Astrocyte (in vitro differentiated cells and primary cell): ENCODE measurements around the gene UGGT2. TPM values are rescaled to one million over a fixed set of nuclear protein-coding genes. Genes with fewer than 3 reads are reported as not detected.
A peak's percentile ranks its signal among the peaks of the same experiment; 100 is the strongest.

Source experiments
- DNase-seq: peaks from one replicate; pipeline ENCODE4 v3.0.0-alpha.2; 2010; ENCODE audit warnings: low read depth
- FAIRE-seq: peaks from 2 replicates; lab custom pipeline; 2011; peaks lifted over from hg19 to GRCh38; lab: Jason Lieb, UNC
- H2AFZ ChIP-seq: 2 replicates; pipeline ENCODE4 v1.6.0; 2012; ENCODE audit warnings: low read depth, low read length, inconsistent platforms
- H3K27ac ChIP-seq: 2 replicates; pipeline ENCODE4 v1.5.1; 2011; ENCODE audit warnings: low read depth, low read length, inconsistent platforms
- H3K27me3 ChIP-seq: 2 replicates; pipeline ENCODE4 v1.6.0; 2011; ENCODE audit warnings: low read length, inconsistent platforms; ENCODE audit not compliant: insufficient read depth
- H3K36me3 ChIP-seq: 2 replicates; pipeline ENCODE4 v1.5.1; 2011; ENCODE audit warnings: low read length, inconsistent platforms; ENCODE audit not compliant: insufficient read depth
- H3K4me1 ChIP-seq: 2 replicates; pipeline ENCODE4 v1.5.1; 2011; ENCODE audit warnings: low read length, inconsistent platforms; ENCODE audit not compliant: insufficient read depth
- H3K4me2 ChIP-seq: 2 replicates; pipeline ENCODE4 v1.6.0; 2012; ENCODE audit warnings: low read length, inconsistent platforms
- H3K4me3 ChIP-seq: 2 replicates; pipeline ENCODE4 v1.5.1; 2011; ENCODE audit warnings: low read depth, mild to moderate bottlenecking, low read length, inconsistent platforms; ENCODE audit not compliant: insufficient read depth
- H3K79me2 ChIP-seq: 2 replicates; pipeline ENCODE4 v1.6.0; 2012; ENCODE audit warnings: mild to moderate bottlenecking, low read length, inconsistent platforms; ENCODE audit not compliant: insufficient read depth
- H3K9ac ChIP-seq: 2 replicates; pipeline ENCODE4 v1.6.0; 2012; ENCODE audit warnings: mild to moderate bottlenecking, low read length, inconsistent platforms
- H3K9me3 ChIP-seq: 2 replicates; pipeline ENCODE4 v1.5.1; 2012; ENCODE audit warnings: low read depth, mild to moderate bottlenecking, low read length, inconsistent platforms; ENCODE audit not compliant: insufficient read depth
- H4K20me1 ChIP-seq: 2 replicates; pipeline ENCODE4 v1.6.0; 2012; ENCODE audit warnings: low read length, inconsistent platforms; ENCODE audit not compliant: insufficient read depth
- H3K27ac Mint-ChIP-seq: one replicate; pipeline ENCODE4 v1.8.0; 2021; ENCODE audit warnings: mild to moderate bottlenecking, mixed read lengths; ENCODE audit not compliant: unreplicated experiment
- H3K27me3 Mint-ChIP-seq: one replicate; pipeline ENCODE4 v1.8.0; 2021; ENCODE audit warnings: low read depth, mixed read lengths; ENCODE audit not compliant: unreplicated experiment
- H3K36me3 Mint-ChIP-seq: one replicate; pipeline ENCODE4 v1.8.0; 2021; ENCODE audit warnings: low read depth, mixed read lengths; ENCODE audit not compliant: unreplicated experiment
- H3K4me1 Mint-ChIP-seq: one replicate; pipeline ENCODE4 v1.8.0; 2021; ENCODE audit warnings: low read depth, mixed read lengths; ENCODE audit not compliant: unreplicated experiment
- H3K4me3 Mint-ChIP-seq: one replicate; pipeline ENCODE4 v1.8.0; 2021; ENCODE audit warnings: mild to moderate bottlenecking, moderate library complexity, mixed read lengths; ENCODE audit not compliant: unreplicated experiment
- H3K9me3 Mint-ChIP-seq: one replicate; pipeline ENCODE4 v1.8.0; 2021; ENCODE audit warnings: mild to moderate bottlenecking, mixed read lengths; ENCODE audit not compliant: unreplicated experiment
- CTCF ChIP-seq: IDR thresholded peaks from 2 replicates; pipeline ENCODE4 v1.5.1; 2011; ENCODE audit warnings: low read depth, mild to moderate bottlenecking, inconsistent platforms, low read length, moderate library complexity; ENCODE audit not compliant: insufficient read depth
- EZH2 ChIP-seq: IDR thresholded peaks from 2 replicates; pipeline ENCODE4 v1.6.1; 2012; ENCODE audit warnings: mild to moderate bottlenecking, low read length, inconsistent platforms; ENCODE audit not compliant: insufficient read depth
- total RNA-seq: library from RNA; stranded (reverse); gene quantifications from 2 replicates; pipeline ENCODE4 v1.2.1, GENCODE V29; 2021

The UGGT2 gene
- total RNA-seq, 1 donor from 2014 or later, result 36.2 TPM

DNA sequence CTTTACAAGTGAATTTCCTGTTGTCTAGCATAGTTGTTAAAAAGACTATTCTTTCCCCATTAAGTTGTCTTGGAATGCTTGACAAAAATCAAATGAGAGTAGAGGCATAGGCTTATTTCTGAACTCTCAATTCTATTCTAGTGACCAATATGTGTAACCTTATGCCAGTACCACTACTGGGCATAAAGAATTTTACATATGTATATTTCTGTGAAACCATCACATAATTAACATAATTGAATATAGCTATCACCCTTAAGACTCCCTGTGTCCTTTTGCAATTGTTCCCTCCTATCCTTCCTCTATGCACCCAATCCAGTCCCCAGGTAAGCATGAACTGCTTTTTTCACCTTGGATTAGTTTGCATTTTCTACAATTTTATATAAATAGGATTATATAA lies 211.3 kb downstream of the UGGT2 start:
- Histone ChIP-seq H3K27ac (no peak overlapping the region), H3K9me3 (no peaks in the 10 kb centered on the region), H4K20me1 (no peaks in the 10 kb centered on the region), H2AFZ (no peak overlapping the region), H3K4me2 (no peak overlapping the region), H3K36me3 (no peaks in the 10 kb centered on the region), H3K27me3 (no peaks in the 10 kb centered on the region), H3K4me1 (no peaks in the 10 kb centered on the region), H3K9ac (no peak overlapping the region), H3K79me2 (no peaks in the 10 kb centered on the region), H3K4me3 (no peak overlapping the region)
- Mint-ChIP-seq H3K9me3 (peaks cover 4% of the 10 kb centered on the region), H3K27me3 (no peaks in the 10 kb centered on the region), H3K4me1 (no peaks in the 10 kb centered on the region), H3K4me3 (no peak overlapping the region), H3K36me3 (peaks cover 20% of the 10 kb centered on the region), H3K27ac (no peak overlapping the region)
- no peak for DNase-seq
- TF ChIP-seq EZH2 (no peak), CTCF (no peak)
- no peak for FAIRE-seq

DNA sequence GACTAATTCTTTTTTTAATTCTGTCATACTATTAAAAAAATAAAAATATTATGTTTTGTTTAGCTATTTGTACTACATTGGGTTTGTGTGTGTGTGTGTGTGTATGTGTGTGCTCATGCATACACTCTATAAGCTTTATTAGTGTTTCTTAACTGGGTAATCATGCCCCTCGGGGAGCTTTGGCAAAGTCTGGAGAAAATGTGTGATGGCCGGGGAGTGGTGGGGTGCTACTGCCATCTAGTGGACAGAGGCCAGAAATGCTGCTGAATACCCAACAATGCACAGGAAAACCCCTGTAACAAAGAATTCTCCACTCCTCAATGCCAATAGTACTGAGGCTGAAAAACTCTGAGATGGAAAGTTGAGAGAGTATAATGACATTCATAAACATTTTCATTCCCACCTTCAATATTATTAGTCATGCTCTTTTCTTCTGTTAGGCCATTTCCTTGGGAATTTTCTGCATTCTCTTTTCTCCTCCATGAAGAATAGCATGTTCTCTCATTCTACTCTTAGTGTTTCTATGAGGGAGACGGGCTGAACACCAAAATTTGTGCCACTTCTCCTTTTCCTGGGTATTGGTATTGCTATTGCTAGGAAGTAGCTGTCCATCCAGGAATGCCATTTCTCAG lies 219.0 kb downstream of the UGGT2 start:
- peak; percentile 17 for FAIRE-seq

More for the DNA sequence above, 219.0 kb downstream of the UGGT2 start:
- no peak overlapping the region for H3K27ac Mint-ChIP-seq
- Histone ChIP-seq H3K4me2 (peak overlapping the region; percentile 51), H3K79me2 (no peaks in the 10 kb centered on the region), H3K9ac (no peak overlapping the region), H3K4me1 (peaks cover 8% of the 10 kb centered on the region), H3K4me3 (no peak overlapping the region), H3K27ac (no peak overlapping the region), H3K36me3 (no peaks in the 10 kb centered on the region), H3K9me3 (no peaks in the 10 kb centered on the region), H4K20me1 (no peaks in the 10 kb centered on the region), H2AFZ (no peak overlapping the region), H3K27me3 (no peaks in the 10 kb centered on the region)
- H3K36me3 Mint-ChIP-seq, result peaks cover 8% of the 10 kb centered on the region
- TF ChIP-seq EZH2 (no peak), CTCF (peak; percentile 96)
- peak overlapping the region; percentile 45 for H3K4me3 Mint-ChIP-seq
- peak; percentile 25 for DNase-seq
- no peaks in the 10 kb centered on the region for H3K27me3 Mint-ChIP-seq
- peaks cover 7% of the 10 kb centered on the region for H3K4me1 Mint-ChIP-seq
- peaks cover 8% of the 10 kb centered on the region for H3K9me3 Mint-ChIP-seq
